GM12878 (cell line): Measurements from ENCODE around the gene MFN1. TPM values are rescaled to one million over a fixed set of nuclear protein-coding genes. Genes with fewer than 3 reads are reported as not detected.

Experiments
- ATAC-seq: fragments of 200-7000 bp; cut with Tn5 transposase; 3 replicates; pipeline ENCODE4 v1.9.1; 2020; ENCODE audit warnings: mild to moderate bottlenecking, moderate library complexity
- BruUV-seq: library from RNA; stranded (reverse); fragments of 400-500 nt; replicated peaks from 2 replicates; lab custom pipeline; 2021; lab: Mats Ljungman, UMichigan
- CTCF ChIA-PET: fragments of 300-600 bp; sonication (Branson Sonifier 250); formaldehyde crosslinking; extraction: SDS; loops from one replicate; lab custom pipeline; 2021; ENCODE audit warnings: inconsistent platforms; lab: Yijun Ruan, JAX
- POLR2A ChIA-PET: fragments of 350-600 bp; formaldehyde crosslinking; extraction: SDS; loops from one replicate; lab custom pipeline; 2021; ENCODE audit warnings: inconsistent platforms; lab: Charles Lee
- RAD21 ChIA-PET: fragments of 300-600 bp; sonication (Branson Sonifier 250); formaldehyde crosslinking; loops from one replicate; lab custom pipeline; 2023; ENCODE audit warnings: antibody characterized with exemption; ENCODE audit not compliant: unreplicated experiment; lab: Charles Lee
- SMC1A ChIA-PET: fragments of 300-600 bp; sonication (Branson Sonifier 250); formaldehyde crosslinking; loops from one replicate; lab custom pipeline; 2023; ENCODE audit not compliant: unreplicated experiment, uncharacterized antibody; lab: Charles Lee
- DNase-seq: peaks from one replicate; pipeline ENCODE4 v3.0.0-alpha.2; 2011; ENCODE audit warnings: low read depth, low spot score
- FAIRE-seq: peaks from 3 replicates; lab custom pipeline; 2011; peaks lifted over from hg19 to GRCh38; lab: Jason Lieb, UNC
- H2AFZ ChIP-seq: 2 replicates; pipeline ENCODE4 v1.6.0; 2011; ENCODE audit warnings: low read depth, low read length, control low read depth; ENCODE audit not compliant: control insufficient read depth
- H3K27ac ChIP-seq: 2 replicates; pipeline ENCODE4 v1.5.1; 2011; ENCODE audit warnings: control low read depth; ENCODE audit not compliant: control insufficient read depth, insufficient read depth
- H3K27me3 ChIP-seq, 2 experiments: replicated peaks in 1 of 2; 2 replicates each; pipeline versions ENCODE4 v1.6.0 to v1.6.1; 2011; ENCODE audit warnings: low read length in 1 of 2; ENCODE audit not compliant: control insufficient read depth in 2 of 2, insufficient read depth in 2 of 2
- H3K36me3 ChIP-seq, 2 experiments: 2 replicates each; pipeline ENCODE4 v1.5.1; 2011; ENCODE audit warnings: low read length in 1 of 2; ENCODE audit not compliant: control insufficient read depth in 2 of 2, insufficient read depth in 2 of 2
- H3K4me1 ChIP-seq: 2 replicates; pipeline ENCODE4 v1.6.1; 2011; ENCODE audit warnings: mild to moderate bottlenecking, low read length, moderate library complexity, mixed read lengths; ENCODE audit not compliant: control insufficient read depth, insufficient read depth
- H3K4me2 ChIP-seq: 2 replicates; pipeline ENCODE4 v1.6.0; 2011; ENCODE audit warnings: control low read depth; ENCODE audit not compliant: control insufficient read depth, insufficient read depth
- H3K4me3 ChIP-seq: fragments of 200-600 bp; sonication (generic); 2 replicates; pipeline ENCODE4 v1.5.1; 2016
- H3K79me2 ChIP-seq: 2 replicates; pipeline ENCODE4 v1.6.0; 2011; ENCODE audit warnings: low read length; ENCODE audit not compliant: control insufficient read depth, insufficient read depth
- H3K9ac ChIP-seq: 2 replicates; pipeline ENCODE4 v1.8.0; 2011; ENCODE audit warnings: low read length, control low read depth, mixed read lengths; ENCODE audit not compliant: control insufficient read depth, insufficient read depth
- H3K9me3 ChIP-seq: replicated peaks from 3 replicates; pipeline ENCODE4 v1.5.1; 2011; ENCODE audit warnings: mild to moderate bottlenecking, low read length; ENCODE audit not compliant: control insufficient read depth, insufficient read depth
- H4K20me1 ChIP-seq: 2 replicates; pipeline ENCODE4 v1.6.0; 2011; ENCODE audit not compliant: control insufficient read depth, insufficient read depth
- ATF7 ChIP-seq: fragments of 450-650 bp; IDR thresholded peaks from 2 replicates; pipeline ENCODE4 v1.6.1; 2016; ENCODE audit warnings: low read depth, mild to moderate bottlenecking
- BRCA1 ChIP-seq: IDR thresholded peaks from 2 replicates; pipeline ENCODE4 v1.6.1; 2011; ENCODE audit warnings: low read depth, low read length, improper control_type of control experiment
- GATAD2B ChIP-seq: fragments of 450-650 bp; conservative IDR thresholded peaks from 2 replicates; pipeline ENCODE4 v1.6.1; 2017; ENCODE audit warnings: low read depth, mild to moderate bottlenecking, moderate library complexity
- HDGF ChIP-seq: fragments of 450-650 bp; IDR thresholded peaks from 2 replicates; pipeline ENCODE4 v1.6.1; 2016; ENCODE audit warnings: antibody characterized with exemption
- IKZF2 ChIP-seq, 2 experiments: fragments of 450-650 bp; IDR thresholded peaks; 2 replicates each; pipeline ENCODE4 v1.6.1; 2017; ENCODE audit warnings: mild to moderate bottlenecking in 2 of 2, moderate library complexity in 2 of 2
- KDM1A ChIP-seq: fragments of 200-600 bp; sonication (generic); IDR thresholded peaks from 2 replicates; pipeline ENCODE4 v1.6.1; 2016; ENCODE audit warnings: borderline replicate concordance
- MEF2B ChIP-seq: fragments of 450-650 bp; IDR thresholded peaks from 2 replicates; pipeline ENCODE4 v1.6.1; 2018; ENCODE audit warnings: mild to moderate bottlenecking, moderate library complexity; ENCODE audit not compliant: partially characterized antibody, poor library complexity, severe bottlenecking
- MLLT1 ChIP-seq: fragments of 450-650 bp; IDR thresholded peaks from 2 replicates; pipeline ENCODE4 v1.6.1; 2016; ENCODE audit warnings: mild to moderate bottlenecking
- MYC ChIP-seq: IDR thresholded peaks from 2 replicates; pipeline ENCODE4 v1.6.1; 2011; ENCODE audit warnings: mild to moderate bottlenecking, low read length, moderate library complexity, inconsistent platforms; ENCODE audit not compliant: insufficient read depth, insufficient replicate concordance, insufficient read length, severe bottlenecking
- PAX5 ChIP-seq: IDR thresholded peaks from 2 replicates; pipeline ENCODE4 v1.6.1; 2011; ENCODE audit warnings: low read depth, low read length, borderline replicate concordance
- POLR2A ChIP-seq: IDR thresholded peaks from 2 replicates; pipeline ENCODE4 v1.6.1; 2011; ENCODE audit warnings: low read depth, mild to moderate bottlenecking, low read length
- YY1 ChIP-seq: IDR thresholded peaks from 2 replicates; pipeline ENCODE4 v1.6.1; 2011; ENCODE audit warnings: low read depth, mild to moderate bottlenecking, low read length
- WGBS: methylation state at CpG from one replicate; pipeline ENCODE4 v1.1.6; 2016; ENCODE audit warnings: low lambda C conversion rate; ENCODE audit not compliant: insufficient replicate concordance, insufficient coverage; ENCODE audit errors: missing lambda C conversion rate; 5-methylcytosine and 5-hydroxymethylcytosine counted together
- in situ Hi-C: fragments of 300-500 bp; cut with MboI; formaldehyde crosslinking; loops from 9 replicates; pipeline ENCODE4 v1.14.3; 2018; ENCODE audit warnings: mixed read lengths
- intact Hi-C: fragments of 100-400 bp; cut with micrococcal nuclease; formaldehyde crosslinking; loops from one replicate; pipeline ENCODE4 v1.14.2; 2022; ENCODE audit not compliant: unreplicated experiment
- polyA plus RNA-seq, 11 experiments: library from polyadenylated mRNA; depleted of rRNA in 4 of 11; unstranded in 6 of 11; stranded (reverse) in 5 of 11; fragments of >200 nt; fragmentation: Nextera tagmentation in 4 of 11; fragmentation: Illumina TruSeq in 1 of 11; extraction: Ambion mirVana in 4 of 11; extraction: Trizol in 1 of 11; gene quantifications; 1 replicate in 1 of 11; 2 replicates in 10 of 11; pipeline versions ENCODE4 v1.2.1 to v1.2.3, GENCODE V29; 2011 to 2016; ENCODE audit warnings: inconsistent platforms in 2 of 11, missing spikeins in 2 of 11, low read depth in 1 of 11
- total RNA-seq, 4 experiments: library from RNA; depleted of rRNA in 3 of 4; stranded (reverse); fragments of >200 nt in 3 of 4; fragmentation: Illumina TruSeq in 1 of 4; extraction: Trizol in 1 of 4; gene quantifications; 2 replicates each; pipeline versions ENCODE4 v1.2.1 to v1.2.3, GENCODE V29; 2013 to 2021
- TF ChIP-seq, protein P1 (sequence below): IDR thresholded peaks from 2 replicates; pipeline ENCODE4 v1.6.1; 2012; ENCODE audit warnings: improper control_type of control experiment, low read depth, low read length; ENCODE audit not compliant: insufficient replicate concordance
- TF ChIP-seq, protein P2 (sequence below): fragments of 450-650 bp; IDR thresholded peaks from 2 replicates; pipeline ENCODE4 v1.6.1; 2017; ENCODE audit warnings: low read depth, mild to moderate bottlenecking, moderate library complexity

Gene MFN1
- total and polyA plus RNA-seq, 10 of the 15 experiments (the other 5 are each of a cell fraction or from before 2014, with no cell fraction given) = 14.4 to 120 (median 39.8) TPM

DNA sequence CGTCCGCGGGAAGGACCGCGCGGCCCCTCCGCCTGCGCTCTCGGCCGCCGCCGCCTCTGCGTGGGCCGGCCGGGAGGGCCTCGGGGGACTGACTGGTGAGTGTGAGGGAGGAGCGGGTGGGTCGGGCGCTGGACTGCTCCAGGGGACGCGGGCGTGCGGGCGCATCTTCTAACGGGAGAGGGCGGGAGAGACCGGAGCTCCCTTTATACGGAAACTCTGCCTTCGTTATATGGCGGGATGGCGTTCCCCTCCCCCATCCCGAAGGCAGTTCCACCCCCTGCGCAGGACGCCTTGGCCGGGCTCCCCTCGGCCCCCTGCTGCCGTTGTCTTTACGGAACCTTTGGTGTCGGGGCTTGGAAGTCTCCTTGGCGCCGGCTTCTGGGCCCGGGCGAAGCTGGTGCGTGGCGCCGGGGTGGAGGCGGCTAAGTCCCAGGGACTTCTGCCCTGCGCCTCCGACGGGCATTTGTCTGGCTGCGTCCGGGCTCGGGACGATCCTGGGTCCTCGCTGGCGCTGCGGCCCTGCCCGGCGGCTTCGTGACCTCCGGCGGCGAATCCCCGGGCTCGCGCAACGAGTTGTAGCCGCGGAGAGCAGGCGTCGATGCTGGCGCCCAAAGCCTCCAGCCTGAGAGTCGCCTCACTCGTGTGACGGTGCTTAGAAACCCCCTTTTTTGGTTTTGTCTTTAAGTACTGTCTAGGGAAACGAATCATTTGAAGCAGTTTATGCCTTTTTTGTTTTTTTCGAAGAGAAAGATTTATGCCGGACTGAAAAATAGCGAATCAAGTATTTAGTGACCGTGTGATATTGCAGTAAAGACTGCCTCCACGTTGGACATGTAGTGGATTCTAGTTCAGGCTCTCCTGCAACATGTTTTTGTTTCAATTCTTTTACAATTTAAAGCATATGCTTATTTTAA, 24.1 kb upstream of the MFN1 start:
- no peak for DNase-seq
- in situ Hi-C loops = no loop called here
- ChIA-PET POLR2A (interaction anchor here (2.4 to 3.8 kb wide), 2 partner anchors 25 to 239 kb away, joined by 12 to 63 read pairs; partner anchors contain the start of genes ACTL6A and MFN1), RAD21 (interaction anchor here (1.1 to 5.4 kb wide), 7 partner anchors 24 to 307 kb away, joined by 3 to 35 read pairs (median 6); partner anchors contain the start of genes ACTL6A and MFN1), CTCF (interaction anchor here (0.6 to 5.1 kb wide), 10 partner anchors 8 to 1386 kb away, joined by 3 to 62 read pairs (median 4); partner anchors contain the start of genes ACTL6A and MFN1), SMC1A (interaction anchor here (1.2 to 2.6 kb wide), 10 partner anchors 24 to 356 kb away, joined by 3 to 20 read pairs (median 6); partner anchors contain the start of genes ACTL6A and MFN1)
- Histone ChIP-seq H2AFZ (peak overlapping the region; percentile 95), H3K27ac (peak overlapping the region; percentile 94), H3K9me3 (no peaks in the 10 kb centered on the region), H3K9ac (peak overlapping the region; percentile 97), H3K27me3 (no peaks in the 10 kb centered on the region), H3K4me2 (peak overlapping the region; percentile 79), H3K79me2 (peaks cover 55% of the 10 kb centered on the region), H3K4me1 (peaks cover 8% of the 10 kb centered on the region), H4K20me1 (no peaks in the 10 kb centered on the region), H3K36me3 (no peaks in the 10 kb centered on the region), H3K4me3 (peak overlapping the region; percentile 78)
- BruUV-seq = no TSS peak
- ATAC-seq = peak; percentile 52
- FAIRE-seq = peak; percentile 52
- 1% methylated on average over 65 of the region's 81 CpGs for WGBS
- intact Hi-C loops = loop anchor here (1.0 to 5.0 kb wide), 4 partner anchors 25 to 886 kb away; partner anchors contain the start of gene ACTL6A
- TF ChIP-seq PAX5 (no peak), MYC (peak; percentile 10), MEF2B (peak; percentile 35), HDGF (no peak), YY1 (peak; percentile 39; the same call in 1 of the 2 replicates), ATF7 (no peak), POLR2A (peak; percentile 27; the same call in 1 of the 2 replicates), BRCA1 (no peak), KDM1A (no peak), IKZF2 (IDR thresholded peaks at IDR 0.05) (no peak), GATAD2B (0 out of 2 replicates have a peak, but pooled peaks have one; percentile 9), MLLT1 (peak; percentile 59)
- TF ChIP-seq, protein P1, sequence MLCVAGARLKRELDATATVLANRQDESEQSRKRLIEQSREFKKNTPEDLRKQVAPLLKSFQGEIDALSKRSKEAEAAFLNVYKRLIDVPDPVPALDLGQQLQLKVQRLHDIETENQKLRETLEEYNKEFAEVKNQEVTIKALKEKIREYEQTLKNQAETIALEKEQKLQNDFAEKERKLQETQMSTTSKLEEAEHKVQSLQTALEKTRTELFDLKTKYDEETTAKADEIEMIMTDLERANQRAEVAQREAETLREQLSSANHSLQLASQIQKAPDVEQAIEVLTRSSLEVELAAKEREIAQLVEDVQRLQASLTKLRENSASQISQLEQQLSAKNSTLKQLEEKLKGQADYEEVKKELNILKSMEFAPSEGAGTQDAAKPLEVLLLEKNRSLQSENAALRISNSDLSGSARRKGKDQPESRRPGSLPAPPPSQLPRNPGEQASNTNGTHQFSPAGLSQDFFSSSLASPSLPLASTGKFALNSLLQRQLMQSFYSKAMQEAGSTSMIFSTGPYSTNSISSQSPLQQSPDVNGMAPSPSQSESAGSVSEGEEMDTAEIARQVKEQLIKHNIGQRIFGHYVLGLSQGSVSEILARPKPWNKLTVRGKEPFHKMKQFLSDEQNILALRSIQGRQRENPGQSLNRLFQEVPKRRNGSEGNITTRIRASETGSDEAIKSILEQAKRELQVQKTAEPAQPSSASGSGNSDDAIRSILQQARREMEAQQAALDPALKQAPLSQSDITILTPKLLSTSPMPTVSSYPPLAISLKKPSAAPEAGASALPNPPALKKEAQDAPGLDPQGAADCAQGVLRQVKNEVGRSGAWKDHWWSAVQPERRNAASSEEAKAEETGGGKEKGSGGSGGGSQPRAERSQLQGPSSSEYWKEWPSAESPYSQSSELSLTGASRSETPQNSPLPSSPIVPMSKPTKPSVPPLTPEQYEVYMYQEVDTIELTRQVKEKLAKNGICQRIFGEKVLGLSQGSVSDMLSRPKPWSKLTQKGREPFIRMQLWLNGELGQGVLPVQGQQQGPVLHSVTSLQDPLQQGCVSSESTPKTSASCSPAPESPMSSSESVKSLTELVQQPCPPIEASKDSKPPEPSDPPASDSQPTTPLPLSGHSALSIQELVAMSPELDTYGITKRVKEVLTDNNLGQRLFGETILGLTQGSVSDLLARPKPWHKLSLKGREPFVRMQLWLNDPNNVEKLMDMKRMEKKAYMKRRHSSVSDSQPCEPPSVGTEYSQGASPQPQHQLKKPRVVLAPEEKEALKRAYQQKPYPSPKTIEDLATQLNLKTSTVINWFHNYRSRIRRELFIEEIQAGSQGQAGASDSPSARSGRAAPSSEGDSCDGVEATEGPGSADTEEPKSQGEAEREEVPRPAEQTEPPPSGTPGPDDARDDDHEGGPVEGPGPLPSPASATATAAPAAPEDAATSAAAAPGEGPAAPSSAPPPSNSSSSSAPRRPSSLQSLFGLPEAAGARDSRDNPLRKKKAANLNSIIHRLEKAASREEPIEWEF = no peak
- TF ChIP-seq, protein P2, sequence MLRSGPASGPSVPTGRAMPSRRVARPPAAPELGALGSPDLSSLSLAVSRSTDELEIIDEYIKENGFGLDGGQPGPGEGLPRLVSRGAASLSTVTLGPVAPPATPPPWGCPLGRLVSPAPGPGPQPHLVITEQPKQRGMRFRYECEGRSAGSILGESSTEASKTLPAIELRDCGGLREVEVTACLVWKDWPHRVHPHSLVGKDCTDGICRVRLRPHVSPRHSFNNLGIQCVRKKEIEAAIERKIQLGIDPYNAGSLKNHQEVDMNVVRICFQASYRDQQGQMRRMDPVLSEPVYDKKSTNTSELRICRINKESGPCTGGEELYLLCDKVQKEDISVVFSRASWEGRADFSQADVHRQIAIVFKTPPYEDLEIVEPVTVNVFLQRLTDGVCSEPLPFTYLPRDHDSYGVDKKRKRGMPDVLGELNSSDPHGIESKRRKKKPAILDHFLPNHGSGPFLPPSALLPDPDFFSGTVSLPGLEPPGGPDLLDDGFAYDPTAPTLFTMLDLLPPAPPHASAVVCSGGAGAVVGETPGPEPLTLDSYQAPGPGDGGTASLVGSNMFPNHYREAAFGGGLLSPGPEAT = peak; percentile 38; the same call in 1 of the 2 replicates
